Skeletal muscle tissue (tissue), 4 donors: Measurements from ENCODE around the gene MYEOV. TPM values are rescaled to one million over a fixed set of nuclear protein-coding genes. Genes with fewer than 3 reads are reported as not detected.

ENCODE experiments used
- H3K27ac ChIP-seq: one replicate; pipeline ENCODE4 v1.7.0; 2013; ENCODE audit warnings: mild to moderate bottlenecking, low read depth, low read length, inconsistent platforms
- H3K27me3 ChIP-seq, 3 donors: one replicate each; pipeline ENCODE4 v1.7.0; 2013; ENCODE audit warnings: low read length in 3 of 3; ENCODE audit not compliant: control insufficient read depth in 3 of 3, insufficient read depth in 3 of 3
- H3K36me3 ChIP-seq, 3 donors: one replicate each; pipeline ENCODE4 v1.7.0; 2013; ENCODE audit warnings: low read length in 3 of 3; ENCODE audit not compliant: control insufficient read depth in 3 of 3, insufficient read depth in 3 of 3
- H3K4me1 ChIP-seq, 3 donors: one replicate each; pipeline ENCODE4 v1.7.0; 2013; ENCODE audit warnings: low read length in 3 of 3, mild to moderate bottlenecking in 3 of 3; ENCODE audit not compliant: control insufficient read depth in 3 of 3, insufficient read depth in 3 of 3
- H3K4me3 ChIP-seq, 3 donors: one replicate each; pipeline ENCODE4 v1.7.0; 2013; ENCODE audit warnings: low read length in 3 of 3
- H3K9ac ChIP-seq, 3 donors: one replicate each; pipeline ENCODE4 v1.7.0; 2013; ENCODE audit warnings: low read length in 3 of 3, mild to moderate bottlenecking in 3 of 3, moderate library complexity in 2 of 3, low read depth in 1 of 3
- H3K9me3 ChIP-seq, 3 donors: one replicate each; pipeline ENCODE4 v1.7.0; 2013; ENCODE audit warnings: low read length in 3 of 3; ENCODE audit not compliant: control insufficient read depth in 3 of 3
- total RNA-seq: library from RNA; depleted of rRNA; stranded (reverse); fragments of >200 nt; gene quantifications from one replicate; pipeline ENCODE4 v1.2.3, GENCODE V29; 2014
- donor health status: Osteomylitis.

The MYEOV gene
- total RNA-seq, 1 donor from 2014 or later = not detected

- H3K4me1 ChIP-seq = peaks cover 24 to 36% (median 26%) of the 10 kb centered on the region in 3 donors
- peaks cover 0 to 12% (median 3%) of the 10 kb centered on the region in 3 donors for H3K27me3 ChIP-seq
Observed at GRCh38 chr11:69294571-69295078, 670 bp downstream of the MYEOV start.

GRCh38 chr11:69295079-69295994 lies 1.4 kb downstream of the MYEOV start:
- no peaks in the 10 kb centered on the region for H3K36me3 ChIP-seq
- no peak overlapping the region for H3K4me3 ChIP-seq
- H3K27ac ChIP-seq = no peak overlapping the region
- peaks cover 0 to 12% (median 3%) of the 10 kb centered on the region in 3 donors for H3K27me3 ChIP-seq
- H3K9me3 ChIP-seq = no peaks in the 10 kb centered on the region
- no peak overlapping the region for H3K9ac ChIP-seq
- peaks cover 26 to 43% (median 27%) of the 10 kb centered on the region in 3 donors for H3K4me1 ChIP-seq

More at GRCh38 chr11:69294571-69295078, 670 bp downstream of the MYEOV start:
- H3K9me3 ChIP-seq = no peaks in the 10 kb centered on the region
- H3K4me3 ChIP-seq = no peak overlapping the region
- no peaks in the 10 kb centered on the region for H3K36me3 ChIP-seq
- no peak overlapping the region for H3K9ac ChIP-seq
- H3K27ac ChIP-seq = no peak overlapping the region

GRCh38 chr11:69295995-69296889 lies 2.3 kb downstream of the MYEOV start:
- no peak overlapping the region for H3K27ac ChIP-seq
- H3K36me3 ChIP-seq = no peaks in the 10 kb centered on the region
- no peak overlapping the region for H3K9ac ChIP-seq
- H3K4me3 ChIP-seq = no peak overlapping the region
- H3K9me3 ChIP-seq = no peaks in the 10 kb centered on the region
- H3K4me1 ChIP-seq = peaks cover 26 to 44% (median 29%) of the 10 kb centered on the region in 3 donors
- peaks cover 0 to 12% (median 3%) of the 10 kb centered on the region in 3 donors for H3K27me3 ChIP-seq

GRCh38 chr11:69296890-69297786 lies 3.2 kb downstream of the MYEOV start:
- Histone ChIP-seq H3K9ac (peak overlapping the region in 2 of 3 donors; percentile 40 to 43), H3K27ac (peak overlapping the region; percentile 59), H3K36me3 (no peaks in the 10 kb centered on the region), H3K4me1 (peaks cover 28 to 49% (median 34%) of the 10 kb centered on the region in 3 donors), H3K9me3 (no peaks in the 10 kb centered on the region), H3K4me3 (peak overlapping the region; percentile 43 to 56 (median 54)), H3K27me3 (peaks cover 0 to 7% (median 3%) of the 10 kb centered on the region in 3 donors)

- Histone ChIP-seq H3K27ac (peak overlapping the region; percentile 59), H3K9ac (peak overlapping the region in 2 of 3 donors; percentile 43 to 57), H3K36me3 (no peaks in the 10 kb centered on the region), H3K9me3 (no peaks in the 10 kb centered on the region), H3K4me1 (peaks cover 28 to 50% (median 34%) of the 10 kb centered on the region in 3 donors), H3K4me3 (peak overlapping the region; percentile 41 to 54 (median 43)), H3K27me3 (peaks cover 0 to 7% (median 3%) of the 10 kb centered on the region in 3 donors)
Observed at GRCh38 chr11:69297787-69298266, 3.9 kb downstream of the MYEOV start.

GRCh38 chr11:69298267-69299022 lies 4.5 kb downstream of the MYEOV start:
- Histone ChIP-seq H3K36me3 (no peaks in the 10 kb centered on the region), H3K4me1 (peaks cover 28 to 50% (median 34%) of the 10 kb centered on the region in 3 donors), H3K9ac (peak overlapping the region in 2 of 3 donors; percentile 42 to 57), H3K4me3 (peak overlapping the region; percentile 41 to 54 (median 43)), H3K27me3 (peaks cover 0 to 7% (median 0%) of the 10 kb centered on the region in 3 donors), H3K9me3 (no peaks in the 10 kb centered on the region), H3K27ac (peak overlapping the region; percentile 59)

GRCh38 chr11:69299023-69299461 lies 5.1 kb downstream of the MYEOV start:
- Histone ChIP-seq H3K9ac (no peak overlapping the region), H3K4me1 (peaks cover 28 to 50% (median 34%) of the 10 kb centered on the region in 3 donors), H3K9me3 (no peaks in the 10 kb centered on the region), H3K27ac (no peak overlapping the region), H3K36me3 (no peaks in the 10 kb centered on the region), H3K27me3 (peaks cover 0 to 7% (median 0%) of the 10 kb centered on the region in 3 donors), H3K4me3 (no peak overlapping the region)

GRCh38 chr11:69299572-69299971 lies 5.6 kb downstream of the MYEOV start:
- Histone ChIP-seq H3K9me3 (no peaks in the 10 kb centered on the region), H3K4me3 (no peak overlapping the region), H3K36me3 (no peaks in the 10 kb centered on the region), H3K27me3 (peaks cover 0 to 7% (median 0%) of the 10 kb centered on the region in 3 donors), H3K4me1 (peaks cover 28 to 50% (median 34%) of the 10 kb centered on the region in 3 donors), H3K9ac (no peak overlapping the region), H3K27ac (no peak overlapping the region)
